NCI-H510A treated with DMSO at 0.1 percent for 48 hours (cell line): ENCODE measurements around the gene P3R3URF.
"Not testable (repeated sequence)": the region's sequence is repeated elsewhere in the genome, so short reads cannot be mapped to it uniquely, and the experiment has no call there.

ENCODE experiments used
- DNase-seq: peaks from one replicate; lab custom pipeline; 2025; lab: John Stamatoyannopoulos, UW

The P3R3URF gene

DNA sequence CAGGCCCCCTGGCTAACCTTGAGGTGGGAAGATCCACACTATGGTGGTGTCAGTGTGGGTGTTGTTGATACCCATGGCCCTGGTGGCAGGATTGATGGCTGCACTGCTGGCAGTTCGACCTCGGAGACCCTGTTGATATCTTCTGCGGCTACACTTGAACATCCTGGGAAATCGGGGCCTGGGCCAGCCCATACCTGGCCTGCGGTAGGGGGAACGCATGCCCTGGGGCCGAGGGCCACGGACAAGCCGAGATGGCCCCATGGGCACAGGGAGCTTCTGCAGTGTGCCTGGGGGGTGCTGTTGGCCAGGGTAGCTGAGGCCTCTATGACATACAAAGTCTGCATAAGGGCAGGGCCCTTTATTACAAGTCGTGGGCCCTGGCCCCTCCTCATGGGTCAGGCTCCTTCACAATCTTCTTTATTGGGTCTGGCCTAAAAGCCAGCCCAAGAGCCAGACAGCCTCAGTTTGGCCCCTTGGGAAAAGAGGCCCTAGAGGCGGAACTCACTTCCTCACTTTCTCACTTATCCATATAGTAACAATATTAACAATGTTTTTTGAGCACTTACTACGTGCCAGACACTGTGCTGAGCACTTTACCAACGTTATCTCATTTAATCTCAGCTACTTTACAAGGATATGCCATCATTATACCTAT lies at the start of gene P3R3URF:
Gene P3R3URF, minus strand, starts transcription at position 278 of the 655 bp plus-strand sequence. Its CDS starts 17 bp downstream, at position 261.
- no peak for DNase-seq

- no peak for DNase-seq
Measured at GRCh38 chr1:46224966-46225365, 48.7 kb upstream of the P3R3URF start.

DNA sequence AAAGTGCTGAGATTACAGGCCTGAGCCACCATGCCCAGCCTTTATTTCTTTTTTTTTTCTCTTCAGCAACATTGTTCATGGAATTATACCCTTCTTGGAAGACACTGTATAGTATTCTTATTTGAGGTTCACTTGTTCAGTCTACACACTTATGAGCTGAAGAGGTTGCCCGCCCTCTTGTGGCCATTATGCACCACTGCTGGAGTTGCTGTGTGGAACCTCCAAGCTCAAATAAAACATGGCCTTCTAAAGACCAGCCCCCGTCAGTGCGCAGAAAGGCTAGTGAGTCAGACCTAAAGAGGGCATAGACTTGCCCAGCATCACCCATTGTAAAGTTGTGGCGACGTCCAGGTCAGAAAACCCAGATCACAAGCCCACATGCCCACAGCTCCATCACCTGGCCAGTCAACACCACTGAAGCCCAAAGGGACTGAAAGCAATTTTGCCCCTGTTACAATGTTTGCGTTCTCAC lies 47.2 kb upstream of the P3R3URF start:
- peak; percentile 88 for DNase-seq

GRCh38 chr1:46223055-46223454 lies 46.8 kb upstream of the P3R3URF start:
- not testable (repeated sequence) for DNase-seq

DNA sequence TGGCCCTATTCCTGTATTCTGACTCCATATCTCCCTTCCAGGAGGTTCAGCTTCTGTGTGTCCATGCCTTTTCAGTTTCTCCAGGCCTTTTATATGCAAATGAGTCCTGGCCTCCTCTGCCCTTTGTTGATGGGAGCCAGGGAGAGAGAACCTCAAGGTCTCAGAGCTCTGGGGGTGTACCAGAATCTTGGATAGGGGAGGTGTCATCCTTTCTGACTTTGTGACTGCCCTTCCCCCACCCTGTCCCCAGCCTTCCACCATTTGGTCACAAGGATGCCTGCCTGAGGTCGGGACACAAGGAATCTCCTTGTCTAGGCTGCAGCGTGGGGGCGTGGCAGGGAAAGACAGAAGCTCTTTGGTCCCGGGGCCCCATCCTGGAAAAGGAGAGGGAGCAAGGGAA lies 45.5 kb upstream of the P3R3URF start:
- no peak for DNase-seq

DNA sequence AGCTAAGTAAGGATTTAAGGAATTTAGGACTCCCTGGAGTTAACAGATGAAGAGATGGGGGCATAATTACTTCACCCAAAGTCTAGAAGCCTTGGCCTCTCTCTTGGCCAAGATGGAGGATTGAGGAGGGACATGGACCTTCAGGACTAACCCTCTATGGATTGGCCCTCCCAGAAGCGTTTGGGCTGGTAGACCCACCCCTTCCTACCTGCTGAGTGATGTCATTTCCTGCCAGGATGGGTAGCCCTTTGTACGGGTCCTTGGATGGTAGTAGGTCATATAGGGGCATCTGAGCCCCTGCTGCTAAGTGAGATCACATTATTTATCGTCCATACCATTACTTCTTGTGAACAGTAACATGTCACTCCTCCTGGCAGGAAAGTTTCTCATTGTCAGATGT lies 44.5 kb upstream of the P3R3URF start:
- DNase-seq: no peak

- DNase-seq: no peak
Measured at GRCh38 chr1:46219551-46220520, 43.5 kb upstream of the P3R3URF start.

DNA sequence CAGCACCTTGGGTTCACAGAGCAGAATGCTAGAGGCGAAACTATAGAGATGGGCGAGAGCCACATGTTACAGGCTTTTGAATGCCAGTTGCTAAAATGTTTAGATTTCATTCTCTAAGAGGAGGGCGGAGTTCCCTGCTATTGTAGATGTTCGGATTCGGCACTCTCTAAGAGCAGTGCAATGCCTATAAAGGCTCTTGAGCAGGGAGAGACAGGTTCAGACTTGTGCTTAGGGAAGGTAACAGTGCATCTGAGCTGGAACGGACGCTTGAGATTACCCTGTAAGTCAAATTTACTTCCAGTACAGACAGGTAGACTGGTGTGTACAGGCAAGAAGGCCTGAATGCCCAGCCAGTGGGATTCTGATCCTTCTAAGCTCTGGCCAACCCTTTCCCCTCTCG lies 42.2 kb upstream of the P3R3URF start:
- DNase-seq: peak; percentile 90

- no peak for DNase-seq
Measured at GRCh38 chr1:46215504-46215903, 39.2 kb upstream of the P3R3URF start.

GRCh38 chr1:46211051-46211450 lies 34.8 kb upstream of the P3R3URF start:
- DNase-seq: no peak

- no peak for DNase-seq
Measured at GRCh38 chr1:46210561-46210960, 34.3 kb upstream of the P3R3URF start.

DNA sequence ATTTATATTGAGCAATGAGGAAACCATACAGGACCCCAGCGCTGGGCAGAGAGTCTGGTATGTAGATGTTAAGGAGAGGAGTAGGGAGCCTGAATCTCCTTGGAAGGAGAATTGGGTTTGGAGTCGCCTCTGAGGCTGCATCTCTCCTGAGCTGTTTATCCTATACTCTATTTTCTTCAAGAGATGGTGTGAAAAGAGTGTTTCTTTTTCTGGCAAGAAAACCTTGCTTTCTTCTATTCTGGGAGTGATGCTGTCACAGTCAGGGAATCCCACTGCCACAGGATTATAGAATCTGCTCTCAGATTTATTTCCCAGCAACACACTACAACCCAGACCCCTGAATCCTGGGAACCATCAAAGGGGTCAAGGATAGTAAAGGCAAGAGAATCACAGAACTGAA lies 30.1 kb upstream of the P3R3URF start:
- no peak for DNase-seq

DNA sequence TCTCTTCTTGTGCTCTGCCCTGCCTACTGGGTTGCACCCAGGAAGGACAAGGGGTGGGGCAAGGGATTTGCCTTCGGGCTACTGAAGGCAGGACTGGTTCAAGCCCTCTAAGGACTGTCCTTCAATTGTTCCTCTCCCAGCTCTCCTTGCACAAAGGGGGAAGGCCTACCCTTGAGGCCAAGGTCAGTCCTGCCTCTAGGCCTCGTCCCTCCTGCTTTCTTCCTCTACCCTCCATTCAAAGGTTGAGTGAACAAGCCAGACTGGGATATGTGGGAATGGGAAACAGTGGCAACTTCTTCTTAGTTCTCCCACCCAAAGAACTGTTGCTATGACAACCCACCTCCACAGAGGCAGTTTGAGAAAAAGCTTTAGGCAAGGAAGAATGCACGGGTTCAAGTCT lies 29.5 kb upstream of the P3R3URF start:
- DNase-seq: no peak

GRCh38 chr1:46205141-46205540 lies 28.9 kb upstream of the P3R3URF start:
- no peak for DNase-seq

DNA sequence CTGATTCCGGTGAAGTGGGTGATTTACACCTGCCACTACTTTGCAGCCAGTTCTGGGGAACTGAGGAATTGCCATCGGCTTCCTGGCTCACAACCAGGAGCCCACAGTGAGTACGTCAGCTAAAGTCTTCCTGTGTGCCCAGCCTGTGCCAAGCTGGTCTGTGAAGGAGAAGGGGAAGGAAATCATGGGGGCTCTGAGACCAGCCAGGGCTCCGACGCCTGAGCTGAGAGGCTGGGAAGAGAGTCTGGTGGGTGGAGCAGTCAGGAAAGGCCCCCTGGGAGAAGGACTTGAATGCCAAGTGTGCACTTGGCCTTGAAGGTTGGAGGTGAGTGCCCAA lies 28.1 kb upstream of the P3R3URF start:
- no peak for DNase-seq

GRCh38 chr1:46203738-46204405 lies 27.6 kb upstream of the P3R3URF start:
- no peak for DNase-seq

DNA sequence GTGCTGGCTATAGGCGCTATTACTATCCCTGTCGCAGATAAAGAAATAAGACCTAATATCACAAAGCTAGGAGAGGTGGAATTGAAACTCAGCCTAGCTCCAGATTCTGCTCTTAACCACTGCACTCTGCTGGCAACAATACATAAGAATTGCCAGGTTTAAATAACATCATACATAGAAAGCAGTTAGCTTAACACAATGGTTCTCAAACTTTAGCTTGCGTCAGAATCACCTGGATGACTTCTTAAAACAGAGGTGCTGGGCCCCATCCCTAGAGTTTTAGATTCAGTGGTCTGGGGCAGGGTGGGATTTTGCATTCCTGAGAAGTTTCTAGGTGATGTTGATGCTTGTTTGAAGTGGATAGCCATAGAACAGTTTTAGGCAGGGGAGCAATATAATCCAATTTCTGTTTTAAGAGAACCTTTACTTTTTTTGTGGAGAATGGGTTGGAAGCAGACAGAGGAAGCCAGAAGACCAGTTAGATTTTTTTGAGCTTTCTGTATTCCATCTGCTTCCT lies 23.0 kb upstream of the P3R3URF start:
- DNase-seq: no peak

DNA sequence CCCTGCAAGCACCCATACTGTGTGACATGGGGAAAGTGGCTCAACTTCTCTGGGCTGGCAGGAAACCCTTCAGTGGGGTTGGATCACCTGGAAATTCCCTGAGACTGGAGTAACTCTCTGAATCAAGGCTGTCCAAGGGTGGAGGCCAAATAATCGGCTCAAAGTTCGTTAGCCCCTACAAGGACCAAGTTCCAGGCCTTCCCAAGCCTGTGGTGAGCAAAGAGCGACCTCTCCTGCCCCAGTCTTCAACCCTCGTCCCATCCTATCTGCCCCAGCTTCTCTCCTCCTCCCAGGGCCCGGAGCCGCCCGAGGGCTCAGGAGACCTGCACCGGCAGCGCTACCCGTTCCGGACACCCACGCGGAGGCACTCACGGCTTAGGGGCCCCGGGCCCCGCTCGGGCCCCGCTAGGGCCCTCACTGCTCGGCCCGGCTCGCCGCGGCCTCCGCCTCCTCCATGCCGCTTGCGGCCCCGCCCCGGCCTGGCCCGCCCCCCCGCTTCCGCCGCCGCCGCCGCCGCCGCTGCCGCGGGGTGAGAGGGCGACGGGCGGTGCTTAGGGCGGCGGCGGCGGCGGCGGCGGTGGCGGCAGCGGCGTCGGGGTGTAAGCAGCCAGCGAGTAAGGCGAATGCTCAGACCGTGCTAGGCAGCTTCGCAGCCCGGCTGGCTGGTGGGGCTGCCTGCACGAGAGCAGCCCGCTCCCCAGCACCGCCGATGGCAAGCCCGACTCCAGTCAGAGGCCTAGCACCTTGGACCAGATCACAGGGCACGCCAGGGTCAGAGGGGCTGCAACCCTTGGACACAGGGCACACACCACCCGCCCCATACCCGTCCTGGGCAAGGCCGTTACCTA lies 21.9 kb upstream of the P3R3URF start, which contains the start of gene POMGNT1:
Gene POMGNT1, minus strand, starts transcription at position 471 of the 848 bp plus-strand sequence. CDS start 613 bp downstream, outside the sequence.
- peak; percentile 59 for DNase-seq

GRCh38 chr1:46197560-46197963 lies 21.3 kb upstream of the P3R3URF start:
- DNase-seq: no peak

DNA sequence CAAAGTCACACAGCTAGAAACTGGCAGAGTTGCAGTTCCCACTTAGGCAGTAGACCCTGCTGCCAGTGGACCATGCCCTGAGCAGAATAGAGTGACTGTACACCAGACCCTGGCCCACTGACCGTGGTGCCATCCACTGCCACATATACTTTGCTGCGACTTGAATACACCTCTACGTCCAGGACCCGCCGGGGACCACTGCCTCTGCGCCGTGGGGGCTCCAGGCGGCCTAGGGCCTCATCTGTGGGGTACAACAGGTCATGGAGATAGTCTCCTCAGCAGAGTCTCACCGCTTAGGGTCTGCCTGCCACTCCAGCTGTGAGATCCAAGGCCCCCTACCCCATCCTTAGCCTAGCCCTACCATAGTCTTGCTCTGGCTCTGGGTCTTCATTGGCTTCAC lies 20.3 kb upstream of the P3R3URF start:
- no peak for DNase-seq

GRCh38 chr1:46194641-46195193 lies 18.4 kb upstream of the P3R3URF start:
- DNase-seq: no peak
